ENCODE results near the gene LIMCH1. TPM values are rescaled to one million over a fixed set of nuclear protein-coding genes. Genes with fewer than 3 reads are reported as not detected.

LIMCH1 gene
- total and polyA plus RNA-seq, 2 of the 8 experiments (the other 6 are each of a cell fraction or from before 2014, with no cell fraction given) = 2.7 to 3.0 TPM

DNA sequence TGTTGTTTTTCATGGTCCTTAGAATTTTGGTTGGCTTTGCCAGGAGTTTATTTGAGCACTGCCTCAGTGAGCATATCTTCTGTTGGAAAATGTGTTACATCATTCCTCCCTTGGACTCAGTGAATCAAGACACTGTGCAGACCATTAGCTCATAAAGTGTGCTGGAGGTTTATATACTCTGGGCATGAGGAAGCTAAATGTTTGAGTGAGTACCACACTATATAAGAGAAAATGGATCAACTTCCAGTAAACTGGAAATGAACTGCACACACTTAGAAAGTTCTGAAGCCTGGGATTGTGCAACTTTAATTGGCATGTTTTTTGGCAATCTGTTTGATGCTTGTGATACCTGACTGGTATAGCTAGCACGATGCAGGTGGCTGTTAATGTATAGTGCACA is 75.9 kb downstream of the LIMCH1 start (continued):
- TF ChIP-seq, protein P1, sequence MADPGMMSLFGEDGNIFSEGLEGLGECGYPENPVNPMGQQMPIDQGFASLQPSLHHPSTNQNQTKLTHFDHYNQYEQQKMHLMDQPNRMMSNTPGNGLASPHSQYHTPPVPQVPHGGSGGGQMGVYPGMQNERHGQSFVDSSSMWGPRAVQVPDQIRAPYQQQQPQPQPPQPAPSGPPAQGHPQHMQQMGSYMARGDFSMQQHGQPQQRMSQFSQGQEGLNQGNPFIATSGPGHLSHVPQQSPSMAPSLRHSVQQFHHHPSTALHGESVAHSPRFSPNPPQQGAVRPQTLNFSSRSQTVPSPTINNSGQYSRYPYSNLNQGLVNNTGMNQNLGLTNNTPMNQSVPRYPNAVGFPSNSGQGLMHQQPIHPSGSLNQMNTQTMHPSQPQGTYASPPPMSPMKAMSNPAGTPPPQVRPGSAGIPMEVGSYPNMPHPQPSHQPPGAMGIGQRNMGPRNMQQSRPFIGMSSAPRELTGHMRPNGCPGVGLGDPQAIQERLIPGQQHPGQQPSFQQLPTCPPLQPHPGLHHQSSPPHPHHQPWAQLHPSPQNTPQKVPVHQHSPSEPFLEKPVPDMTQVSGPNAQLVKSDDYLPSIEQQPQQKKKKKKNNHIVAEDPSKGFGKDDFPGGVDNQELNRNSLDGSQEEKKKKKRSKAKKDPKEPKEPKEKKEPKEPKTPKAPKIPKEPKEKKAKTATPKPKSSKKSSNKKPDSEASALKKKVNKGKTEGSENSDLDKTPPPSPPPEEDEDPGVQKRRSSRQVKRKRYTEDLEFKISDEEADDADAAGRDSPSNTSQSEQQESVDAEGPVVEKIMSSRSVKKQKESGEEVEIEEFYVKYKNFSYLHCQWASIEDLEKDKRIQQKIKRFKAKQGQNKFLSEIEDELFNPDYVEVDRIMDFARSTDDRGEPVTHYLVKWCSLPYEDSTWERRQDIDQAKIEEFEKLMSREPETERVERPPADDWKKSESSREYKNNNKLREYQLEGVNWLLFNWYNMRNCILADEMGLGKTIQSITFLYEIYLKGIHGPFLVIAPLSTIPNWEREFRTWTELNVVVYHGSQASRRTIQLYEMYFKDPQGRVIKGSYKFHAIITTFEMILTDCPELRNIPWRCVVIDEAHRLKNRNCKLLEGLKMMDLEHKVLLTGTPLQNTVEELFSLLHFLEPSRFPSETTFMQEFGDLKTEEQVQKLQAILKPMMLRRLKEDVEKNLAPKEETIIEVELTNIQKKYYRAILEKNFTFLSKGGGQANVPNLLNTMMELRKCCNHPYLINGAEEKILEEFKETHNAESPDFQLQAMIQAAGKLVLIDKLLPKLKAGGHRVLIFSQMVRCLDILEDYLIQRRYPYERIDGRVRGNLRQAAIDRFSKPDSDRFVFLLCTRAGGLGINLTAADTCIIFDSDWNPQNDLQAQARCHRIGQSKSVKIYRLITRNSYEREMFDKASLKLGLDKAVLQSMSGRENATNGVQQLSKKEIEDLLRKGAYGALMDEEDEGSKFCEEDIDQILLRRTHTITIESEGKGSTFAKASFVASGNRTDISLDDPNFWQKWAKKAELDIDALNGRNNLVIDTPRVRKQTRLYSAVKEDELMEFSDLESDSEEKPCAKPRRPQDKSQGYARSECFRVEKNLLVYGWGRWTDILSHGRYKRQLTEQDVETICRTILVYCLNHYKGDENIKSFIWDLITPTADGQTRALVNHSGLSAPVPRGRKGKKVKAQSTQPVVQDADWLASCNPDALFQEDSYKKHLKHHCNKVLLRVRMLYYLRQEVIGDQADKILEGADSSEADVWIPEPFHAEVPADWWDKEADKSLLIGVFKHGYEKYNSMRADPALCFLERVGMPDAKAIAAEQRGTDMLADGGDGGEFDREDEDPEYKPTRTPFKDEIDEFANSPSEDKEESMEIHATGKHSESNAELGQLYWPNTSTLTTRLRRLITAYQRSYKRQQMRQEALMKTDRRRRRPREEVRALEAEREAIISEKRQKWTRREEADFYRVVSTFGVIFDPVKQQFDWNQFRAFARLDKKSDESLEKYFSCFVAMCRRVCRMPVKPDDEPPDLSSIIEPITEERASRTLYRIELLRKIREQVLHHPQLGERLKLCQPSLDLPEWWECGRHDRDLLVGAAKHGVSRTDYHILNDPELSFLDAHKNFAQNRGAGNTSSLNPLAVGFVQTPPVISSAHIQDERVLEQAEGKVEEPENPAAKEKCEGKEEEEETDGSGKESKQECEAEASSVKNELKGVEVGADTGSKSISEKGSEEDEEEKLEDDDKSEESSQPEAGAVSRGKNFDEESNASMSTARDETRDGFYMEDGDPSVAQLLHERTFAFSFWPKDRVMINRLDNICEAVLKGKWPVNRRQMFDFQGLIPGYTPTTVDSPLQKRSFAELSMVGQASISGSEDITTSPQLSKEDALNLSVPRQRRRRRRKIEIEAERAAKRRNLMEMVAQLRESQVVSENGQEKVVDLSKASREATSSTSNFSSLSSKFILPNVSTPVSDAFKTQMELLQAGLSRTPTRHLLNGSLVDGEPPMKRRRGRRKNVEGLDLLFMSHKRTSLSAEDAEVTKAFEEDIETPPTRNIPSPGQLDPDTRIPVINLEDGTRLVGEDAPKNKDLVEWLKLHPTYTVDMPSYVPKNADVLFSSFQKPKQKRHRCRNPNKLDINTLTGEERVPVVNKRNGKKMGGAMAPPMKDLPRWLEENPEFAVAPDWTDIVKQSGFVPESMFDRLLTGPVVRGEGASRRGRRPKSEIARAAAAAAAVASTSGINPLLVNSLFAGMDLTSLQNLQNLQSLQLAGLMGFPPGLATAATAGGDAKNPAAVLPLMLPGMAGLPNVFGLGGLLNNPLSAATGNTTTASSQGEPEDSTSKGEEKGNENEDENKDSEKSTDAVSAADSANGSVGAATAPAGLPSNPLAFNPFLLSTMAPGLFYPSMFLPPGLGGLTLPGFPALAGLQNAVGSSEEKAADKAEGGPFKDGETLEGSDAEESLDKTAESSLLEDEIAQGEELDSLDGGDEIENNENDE (IDR thresholded peaks at IDR 0.05; ENCODE audit: insufficient replicate concordance, low read length) = no peak
- TF ChIP-seq EP300 (IDR thresholded peaks at IDR 0.05; ENCODE audit: borderline replicate concordance in 1 of 2, low read depth in 2 of 2, low read length in 2 of 2) (no peak), ZNF274 (IDR thresholded peaks at IDR 0.05; ENCODE audit: borderline replicate concordance, extremely low read depth, low read length) (no peak), TCF12 (IDR thresholded peaks at IDR 0.05; ENCODE audit: low read depth, low read length) (no peak), KDM5A (IDR thresholded peaks at IDR 0.05; ENCODE audit: low read length) (no peak), CTBP2 (IDR thresholded peaks at IDR 0.05; ENCODE audit: borderline replicate concordance, insufficient read depth, insufficient read length, low read length) (no peak), TBP (IDR thresholded peaks at IDR 0.05; ENCODE audit: low read depth, low read length) (no peak), SRF (IDR thresholded peaks at IDR 0.05; ENCODE audit: low read depth, low read length) (no peak)
- TF ChIP-seq, protein P2, sequence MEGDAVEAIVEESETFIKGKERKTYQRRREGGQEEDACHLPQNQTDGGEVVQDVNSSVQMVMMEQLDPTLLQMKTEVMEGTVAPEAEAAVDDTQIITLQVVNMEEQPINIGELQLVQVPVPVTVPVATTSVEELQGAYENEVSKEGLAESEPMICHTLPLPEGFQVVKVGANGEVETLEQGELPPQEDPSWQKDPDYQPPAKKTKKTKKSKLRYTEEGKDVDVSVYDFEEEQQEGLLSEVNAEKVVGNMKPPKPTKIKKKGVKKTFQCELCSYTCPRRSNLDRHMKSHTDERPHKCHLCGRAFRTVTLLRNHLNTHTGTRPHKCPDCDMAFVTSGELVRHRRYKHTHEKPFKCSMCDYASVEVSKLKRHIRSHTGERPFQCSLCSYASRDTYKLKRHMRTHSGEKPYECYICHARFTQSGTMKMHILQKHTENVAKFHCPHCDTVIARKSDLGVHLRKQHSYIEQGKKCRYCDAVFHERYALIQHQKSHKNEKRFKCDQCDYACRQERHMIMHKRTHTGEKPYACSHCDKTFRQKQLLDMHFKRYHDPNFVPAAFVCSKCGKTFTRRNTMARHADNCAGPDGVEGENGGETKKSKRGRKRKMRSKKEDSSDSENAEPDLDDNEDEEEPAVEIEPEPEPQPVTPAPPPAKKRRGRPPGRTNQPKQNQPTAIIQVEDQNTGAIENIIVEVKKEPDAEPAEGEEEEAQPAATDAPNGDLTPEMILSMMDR (IDR thresholded peaks at IDR 0.05; ENCODE audit: control extremely low read depth in 1 of 3, insufficient read depth in 1 of 3, low read depth in 1 of 3, low read length in 3 of 3) = no peak
